Activated B cell treated with CpG ODN at 0.5 μM for 24 hours (primary cell): Measurements from ENCODE around the gene GPHN. TPM values are rescaled to one million over a fixed set of nuclear protein-coding genes. Genes with fewer than 3 reads are reported as not detected.

Source experiments
- ATAC-seq: fragments of 200-7000 bp; cut with Tn5 transposase; one replicate; pipeline ENCODE4 v1.10.0; 2021; ENCODE audit warnings: low read depth, mild to moderate bottlenecking, moderate library complexity
- CTCF ChIA-PET: fragments of 350-600 bp; sonication (Branson Sonifier 250); formaldehyde crosslinking; loops from one replicate; lab custom pipeline; 2021; ENCODE audit warnings: antibody characterized with exemption; lab: Charles Lee
- POLR2A ChIA-PET: fragments of 350-600 bp; sonication (Branson Sonifier 250); formaldehyde crosslinking; loops from one replicate; lab custom pipeline; 2021; ENCODE audit warnings: antibody characterized with exemption; lab: Charles Lee
- DNase-seq: peaks from one replicate; pipeline ENCODE4 v3.0.0; 2022
- H3K27ac Mint-ChIP-seq: one replicate; pipeline ENCODE4 v1.8.0; 2020; ENCODE audit warnings: mixed read lengths
- H3K27me3 Mint-ChIP-seq: one replicate; pipeline ENCODE4 v1.8.0; 2021; ENCODE audit warnings: mixed read lengths
- H3K36me3 Mint-ChIP-seq: one replicate; pipeline ENCODE4 v1.8.0; 2021; ENCODE audit warnings: low read depth, mixed read lengths
- H3K4me1 Mint-ChIP-seq: one replicate; pipeline ENCODE4 v1.8.0; 2021; ENCODE audit warnings: mixed read lengths
- H3K4me3 Mint-ChIP-seq: one replicate; pipeline ENCODE4 v1.8.0; 2020; ENCODE audit warnings: mild to moderate bottlenecking, mixed read lengths
- H3K9me3 Mint-ChIP-seq: one replicate; pipeline ENCODE4 v1.8.0; 2020; ENCODE audit warnings: mixed read lengths
- CTCF ChIP-seq: fragments of 200-600 bp; IDR thresholded peaks from one replicate; pipeline ENCODE4 v1.8.0; 2022; ENCODE audit warnings: antibody characterized with exemption, mild to moderate bottlenecking
- intact Hi-C: fragments of 100-400 bp; cut with micrococcal nuclease; formaldehyde crosslinking; loops from one replicate; pipeline ENCODE4 v1.15.1; 2024
- total RNA-seq: library from RNA; stranded (reverse); gene quantifications from 2 replicates; pipeline ENCODE4 v1.2.3, GENCODE V29; 2022

GPHN gene
- total RNA-seq, 1 donor from 2014 or later: 36.9 TPM

DNA sequence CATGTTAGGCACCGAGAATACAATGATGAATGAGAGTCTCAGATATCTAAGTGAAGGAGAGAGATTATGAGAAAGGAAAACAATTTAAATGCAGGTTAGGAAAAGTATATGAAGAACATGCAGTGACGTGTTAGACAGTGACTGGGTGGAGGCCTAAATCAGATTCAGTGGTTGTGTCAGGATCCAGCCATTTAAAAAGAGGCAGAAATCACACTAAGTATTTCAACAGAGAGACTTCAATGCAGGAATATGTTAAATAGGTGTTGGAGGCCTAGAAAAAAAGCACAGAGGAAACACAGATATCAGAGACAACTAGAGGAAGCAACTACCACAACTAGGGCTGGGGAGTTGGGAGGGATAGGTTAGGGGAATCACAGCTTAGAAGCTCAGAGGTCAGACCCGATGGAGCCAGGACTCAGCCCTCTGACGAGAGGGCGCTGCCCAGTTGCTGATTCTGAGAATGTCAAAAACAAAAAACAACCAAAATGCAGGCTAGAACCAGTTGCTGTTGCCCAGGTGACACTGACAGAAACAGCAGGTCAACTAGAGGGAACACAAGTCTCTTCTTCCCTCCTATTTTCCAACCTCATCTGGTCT lies 678.3 kb downstream of the GPHN start:
- CTCF ChIA-PET: no interaction called here
- Mint-ChIP-seq H3K9me3 (no peaks in the 10 kb centered on the region), H3K27ac (no peak overlapping the region), H3K27me3 (no peaks in the 10 kb centered on the region), H3K36me3 (peaks cover 5% of the 10 kb centered on the region), H3K4me1 (peaks cover 5% of the 10 kb centered on the region), H3K4me3 (no peak overlapping the region)
- ATAC-seq (no peak), DNase-seq (no peak)
- TF ChIP-seq CTCF: no peak
- POLR2A ChIA-PET: interaction anchor here (0.5 kb wide), 1 partner anchor 176 kb away, joined by 3 read pairs; no protein-coding TSS in a partner anchor
- intact Hi-C loops: no loop called here

GRCh38 chr14:67186789-67187584 lies 679.0 kb downstream of the GPHN start:
- ATAC-seq (no peak), DNase-seq (no peak)

DNA sequence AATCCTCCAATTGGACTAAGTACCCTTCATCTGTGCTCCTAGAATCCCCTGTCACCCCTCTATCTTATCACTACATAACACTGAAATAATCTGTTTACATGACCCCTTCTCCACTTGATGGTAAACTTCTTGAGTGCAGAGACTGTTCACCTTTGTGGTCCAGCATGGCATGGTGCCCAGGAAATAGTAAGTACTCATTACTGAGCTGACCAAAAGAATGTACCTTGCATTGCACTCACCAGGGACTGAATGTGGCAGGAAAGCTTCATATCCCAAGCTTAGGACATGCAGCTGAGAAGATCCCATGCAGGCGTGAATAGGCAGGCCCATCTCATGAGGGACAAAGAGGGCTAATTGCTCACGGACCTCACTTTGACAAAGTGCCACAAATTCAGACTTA lies 679.9 kb downstream of the GPHN start:
- ATAC-seq (no peak), DNase-seq (no peak)
- Mint-ChIP-seq H3K4me1 (peaks cover 5% of the 10 kb centered on the region), H3K9me3 (no peaks in the 10 kb centered on the region), H3K27ac (no peak overlapping the region), H3K27me3 (peaks cover 2% of the 10 kb centered on the region), H3K36me3 (no peaks in the 10 kb centered on the region), H3K4me3 (no peak overlapping the region)
- ChIA-PET POLR2A (no interaction called here), CTCF (no interaction called here)
- intact Hi-C loops: no loop called here
- no peak for TF ChIP-seq CTCF

More at GRCh38 chr14:67186789-67187584, 679.0 kb downstream of the GPHN start:
- peaks cover 2% of the 10 kb centered on the region for H3K27me3 Mint-ChIP-seq
- POLR2A ChIA-PET: interaction anchor here (0.5 kb wide), 1 partner anchor 175 kb away, joined by 3 read pairs; no protein-coding TSS in a partner anchor
- H3K4me1 Mint-ChIP-seq: peaks cover 5% of the 10 kb centered on the region
- H3K4me3 Mint-ChIP-seq: no peak overlapping the region
- CTCF ChIA-PET: no interaction called here
- H3K36me3 Mint-ChIP-seq: no peaks in the 10 kb centered on the region
- H3K9me3 Mint-ChIP-seq: no peaks in the 10 kb centered on the region
- intact Hi-C loops: no loop called here
- TF ChIP-seq CTCF: no peak
- no peak overlapping the region for H3K27ac Mint-ChIP-seq

- no peak for ATAC-seq
- CTCF ChIA-PET: no interaction called here
- no peak for TF ChIP-seq CTCF
- no peak for DNase-seq
- Mint-ChIP-seq H3K9me3 (no peaks in the 10 kb centered on the region), H3K27me3 (peaks cover 2% of the 10 kb centered on the region), H3K36me3 (no peaks in the 10 kb centered on the region), H3K27ac (no peak overlapping the region), H3K4me1 (peaks cover 5% of the 10 kb centered on the region), H3K4me3 (no peak overlapping the region)
- POLR2A ChIA-PET: no interaction called here
- intact Hi-C loops: no loop called here
Observed at GRCh38 chr14:67188326-67188725, 680.4 kb downstream of the GPHN start.

GRCh38 chr14:67191768-67192290 lies 683.9 kb downstream of the GPHN start:
- POLR2A ChIA-PET: no interaction called here

More at GRCh38 chr14:67191768-67192290, 683.9 kb downstream of the GPHN start:
- Mint-ChIP-seq H3K27ac (no peak overlapping the region), H3K4me1 (peaks cover 5% of the 10 kb centered on the region), H3K36me3 (no peaks in the 10 kb centered on the region), H3K27me3 (peaks cover 2% of the 10 kb centered on the region), H3K9me3 (no peaks in the 10 kb centered on the region), H3K4me3 (no peak overlapping the region)
- intact Hi-C loops: no loop called here
- no peak for DNase-seq
- no peak for ATAC-seq
- CTCF ChIA-PET: no interaction called here
- TF ChIP-seq CTCF: no peak
